ENCODE data around the gene OSBPL8.

- TF ChIP-seq PBX2 (CRISPR knock-in tag; IDR thresholded peaks at IDR 0.05; ENCODE audit: low read depth) (no peak), PBX2 (tag; conservative IDR thresholded peaks at IDR 0.05; ENCODE audit: low read depth) (no peak), RBM14 (IDR thresholded peaks at IDR 0.05; ENCODE audit: borderline replicate concordance, insufficient read depth, low read depth, low read length) (no peak), CBX5 (IDR thresholded peaks at IDR 0.05; ENCODE audit: borderline replicate concordance, low read depth) (no peak), MLLT1 (IDR thresholded peaks at IDR 0.05) (no peak), TBP (optimal IDR thresholded peaks at IDR 0.05; ENCODE audit: low read depth, low read length) (no peak), SMARCA5 (IDR thresholded peaks at IDR 0.05) (no peak), SRSF1 (IDR thresholded peaks at IDR 0.05; ENCODE audit: low read depth, low read length) (no peak), EZH2 (IDR thresholded peaks at IDR 0.05; ENCODE audit: borderline replicate concordance, low read depth, low read length) (no peak), CHD4 (IDR thresholded peaks at IDR 0.05; ENCODE audit: insufficient read depth, insufficient replicate concordance, low read depth, low read length, poor library complexity, severe bottlenecking) (no peak), CTCF (IDR thresholded peaks at IDR 0.05 in 2 of 3, conservative IDR thresholded peaks at IDR 0.05 in 1 of 3; ENCODE audit: insufficient read depth in 2 of 3, low read depth in 1 of 3, low read length in 3 of 3) (no peak)
Observed at GRCh38 chr12:76374386-76375020, 185.1 kb downstream of the OSBPL8 start.
